A673 (cell line): ENCODE results near the gene RIT1. TPM values are rescaled to one million over a fixed set of nuclear protein-coding genes. Genes with fewer than 3 reads are reported as not detected.
A peak's percentile ranks its signal among the peaks of the same experiment; 100 is the strongest.

Source experiments
- BruUV-seq: library from RNA; stranded (reverse); fragments of 400-500 nt; replicated peaks from 2 replicates; lab custom pipeline; 2021; lab: Mats Ljungman, UMichigan
- CTCF ChIA-PET: fragments of 300-600 bp; sonication (Branson Sonifier 250); formaldehyde crosslinking; loops from one replicate; lab custom pipeline; 2022; ENCODE audit warnings: antibody characterized with exemption; lab: Charles Lee
- POLR2A ChIA-PET: fragments of 300-600 bp; sonication (Branson Sonifier 250); formaldehyde crosslinking; loops from one replicate; lab custom pipeline; 2022; ENCODE audit warnings: antibody characterized with exemption; ENCODE audit not compliant: low non-redundant PET; lab: Charles Lee
- DNase-seq: peaks from one replicate; pipeline ENCODE4 v3.0.0-alpha.2; 2015; ENCODE audit warnings: low spot score
- H3K27ac ChIP-seq: fragments of 200-600 bp; sonication (generic); 2 replicates; pipeline ENCODE4 v1.5.1; 2016; ENCODE audit warnings: mixed run types, low read depth, mild to moderate bottlenecking, mixed read lengths, antibody characterized with exemption, low read length; ENCODE audit not compliant: poor library complexity, severe bottlenecking
- H3K27me3 ChIP-seq: fragments of 200-600 bp; sonication (generic); replicated peaks from 2 replicates; pipeline ENCODE4 v1.6.1; 2017; ENCODE audit warnings: mixed run types, low read depth, mild to moderate bottlenecking, mixed read lengths, antibody characterized with exemption, low read length; ENCODE audit not compliant: insufficient read depth, poor library complexity
- H3K36me3 ChIP-seq: fragments of 200-600 bp; sonication (generic); 2 replicates; pipeline ENCODE4 v1.6.1; 2016; ENCODE audit warnings: mixed run types, mild to moderate bottlenecking, mixed read lengths, antibody characterized with exemption, low read length; ENCODE audit not compliant: insufficient read depth, poor library complexity, severe bottlenecking
- H3K4me1 ChIP-seq: fragments of 200-600 bp; sonication (generic); 2 replicates; pipeline ENCODE4 v1.6.1; 2017; ENCODE audit warnings: mixed run types, mild to moderate bottlenecking, mixed read lengths, antibody characterized with exemption, low read length; ENCODE audit not compliant: insufficient read depth, poor library complexity, severe bottlenecking
- H3K4me3 ChIP-seq: fragments of 200-600 bp; sonication (generic); 2 replicates; pipeline ENCODE4 v1.5.1; 2016; ENCODE audit warnings: low read depth, mixed run types, mild to moderate bottlenecking, mixed read lengths, low read length; ENCODE audit not compliant: poor library complexity, severe bottlenecking
- H3K9me3 ChIP-seq: fragments of 200-600 bp; sonication (generic); 2 replicates; pipeline ENCODE4 v1.6.1; 2016; ENCODE audit warnings: mixed run types, low read depth, mild to moderate bottlenecking, mixed read lengths, antibody characterized with exemption, low read length; ENCODE audit not compliant: poor library complexity, severe bottlenecking
- EZH2 ChIP-seq: fragments of 200-600 bp; sonication (generic); IDR thresholded peaks from 2 replicates; pipeline ENCODE4 v1.6.1; 2017; ENCODE audit warnings: borderline replicate concordance, low read depth, mild to moderate bottlenecking, mixed read lengths, antibody characterized with exemption, low read length; ENCODE audit not compliant: poor library complexity, severe bottlenecking
- intact Hi-C: fragments of 100-400 bp; cut with micrococcal nuclease; formaldehyde crosslinking; loops from one replicate; pipeline ENCODE4 v1.10.0; 2022; ENCODE audit not compliant: unreplicated experiment
- total RNA-seq: library from RNA; stranded (reverse); gene quantifications from 2 replicates; pipeline ENCODE4 v1.2.3, GENCODE V29; 2021
- TF ChIP-seq, protein P1 (sequence below): fragments of 300-800, 200-600 bp; sonication (generic); conservative IDR thresholded peaks from 2 replicates; pipeline ENCODE4 v1.5.1; 2017; ENCODE audit warnings: low read depth, mild to moderate bottlenecking, antibody characterized with exemption, low read length, moderate library complexity, mixed read lengths

RIT1 gene
- total RNA-seq, 1 experiment from 2014 or later, result 27.5 TPM

DNA sequence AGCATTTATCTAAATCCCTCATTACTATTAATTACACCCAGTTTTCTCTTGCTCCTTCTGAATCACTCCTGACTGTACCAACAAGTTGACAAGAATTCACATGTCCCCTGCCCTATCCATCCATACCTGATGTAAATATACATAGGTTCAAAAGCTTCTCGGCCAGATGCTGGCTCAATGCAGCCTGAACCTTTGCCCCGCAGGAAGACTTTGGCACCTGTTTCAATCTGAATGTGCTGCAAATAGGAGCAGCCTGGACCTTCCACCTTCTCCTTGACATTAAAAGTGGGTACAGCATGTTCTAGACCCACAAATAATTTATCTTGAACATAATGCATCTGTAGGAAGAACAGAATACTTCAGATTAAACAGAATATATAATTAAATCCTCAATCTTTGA is 14.4 kb upstream of the RIT1 start:
- Histone ChIP-seq H3K4me3 (no peak overlapping the region), H3K27ac (no peak overlapping the region), H3K27me3 (no peaks in the 10 kb centered on the region), H3K9me3 (no peaks in the 10 kb centered on the region), H3K36me3 (peaks cover 98% of the 10 kb centered on the region), H3K4me1 (peaks cover 4% of the 10 kb centered on the region)
- CTCF ChIA-PET, result no interaction called here
- no TSS peak for BruUV-seq
- POLR2A ChIA-PET, result no interaction called here
- TF ChIP-seq EZH2, result no peak
- TF ChIP-seq, protein P1, sequence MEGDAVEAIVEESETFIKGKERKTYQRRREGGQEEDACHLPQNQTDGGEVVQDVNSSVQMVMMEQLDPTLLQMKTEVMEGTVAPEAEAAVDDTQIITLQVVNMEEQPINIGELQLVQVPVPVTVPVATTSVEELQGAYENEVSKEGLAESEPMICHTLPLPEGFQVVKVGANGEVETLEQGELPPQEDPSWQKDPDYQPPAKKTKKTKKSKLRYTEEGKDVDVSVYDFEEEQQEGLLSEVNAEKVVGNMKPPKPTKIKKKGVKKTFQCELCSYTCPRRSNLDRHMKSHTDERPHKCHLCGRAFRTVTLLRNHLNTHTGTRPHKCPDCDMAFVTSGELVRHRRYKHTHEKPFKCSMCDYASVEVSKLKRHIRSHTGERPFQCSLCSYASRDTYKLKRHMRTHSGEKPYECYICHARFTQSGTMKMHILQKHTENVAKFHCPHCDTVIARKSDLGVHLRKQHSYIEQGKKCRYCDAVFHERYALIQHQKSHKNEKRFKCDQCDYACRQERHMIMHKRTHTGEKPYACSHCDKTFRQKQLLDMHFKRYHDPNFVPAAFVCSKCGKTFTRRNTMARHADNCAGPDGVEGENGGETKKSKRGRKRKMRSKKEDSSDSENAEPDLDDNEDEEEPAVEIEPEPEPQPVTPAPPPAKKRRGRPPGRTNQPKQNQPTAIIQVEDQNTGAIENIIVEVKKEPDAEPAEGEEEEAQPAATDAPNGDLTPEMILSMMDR, result no peak
- intact Hi-C loops, result loop anchor here (10.0 kb wide), 1 partner anchor 389 kb away; no protein-coding TSS in a partner anchor
- no peak for DNase-seq

DNA sequence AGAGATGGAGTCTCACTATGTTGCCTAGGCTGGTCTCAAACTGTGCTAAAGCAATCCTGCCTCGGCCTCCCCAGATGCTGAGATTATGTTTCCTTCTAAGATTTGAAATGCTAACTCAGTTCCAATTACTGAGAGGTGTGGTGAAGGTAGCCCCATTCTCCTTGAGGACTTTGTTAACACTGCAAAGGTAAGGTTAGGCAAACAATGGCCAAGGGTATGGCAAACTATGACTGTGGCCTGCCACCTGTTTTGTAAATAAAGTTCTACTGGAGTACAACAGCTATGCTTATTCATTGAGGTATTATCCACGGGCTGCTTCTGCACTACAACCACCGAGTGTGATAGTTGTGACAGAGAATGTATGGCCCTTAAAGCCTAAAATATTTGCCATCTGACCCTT is 9.6 kb upstream of the RIT1 start:
- CTCF ChIA-PET, result no interaction called here
- peaks cover 98% of the 10 kb centered on the region for H3K36me3 ChIP-seq
- intact Hi-C loops, result loop anchor here (10.0 kb wide), 1 partner anchor 394 kb away; no protein-coding TSS in a partner anchor

DNA sequence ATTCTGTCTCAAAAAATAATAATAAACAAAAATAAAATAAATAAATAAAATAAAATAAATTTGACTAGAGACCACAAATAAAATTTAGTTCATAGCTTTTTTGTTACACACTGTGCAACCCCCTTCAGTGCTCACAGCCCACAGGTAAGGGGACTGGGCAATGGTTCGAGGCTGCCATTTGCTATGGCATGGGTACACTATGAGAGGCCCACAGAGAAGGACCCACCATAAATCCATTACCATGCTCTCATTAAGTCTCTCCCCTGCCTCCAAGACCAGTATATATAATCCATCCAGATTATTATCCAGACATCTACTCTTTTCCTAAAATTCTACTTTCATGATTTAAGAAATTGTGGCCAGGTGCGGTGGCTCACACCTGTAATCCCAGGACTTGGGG is 8.7 kb upstream of the RIT1 start:
- intact Hi-C loops, result loop anchor here (10.0 kb wide), 1 partner anchor 395 kb away; no protein-coding TSS in a partner anchor
- POLR2A ChIA-PET, result interaction anchor here (0.6 kb wide), 1 partner anchor 57 kb away, joined by 10 read pairs; no protein-coding TSS in a partner anchor
- H3K27me3 ChIP-seq, result no peaks in the 10 kb centered on the region
- H3K4me1 ChIP-seq, result no peaks in the 10 kb centered on the region
- no peak for DNase-seq
- CTCF ChIA-PET, result no interaction called here
- no peaks in the 10 kb centered on the region for H3K9me3 ChIP-seq
- BruUV-seq, result no TSS peak
- TF ChIP-seq EZH2, result no peak
- TF ChIP-seq, protein P1, result no peak
- no peak overlapping the region for H3K27ac ChIP-seq
- H3K36me3 ChIP-seq, result peaks cover 98% of the 10 kb centered on the region
- H3K4me3 ChIP-seq, result no peak overlapping the region

More for the DNA sequence above, 9.6 kb upstream of the RIT1 start:
- no peak overlapping the region for H3K4me3 ChIP-seq
- TF ChIP-seq, protein P1, result no peak
- no peak for TF ChIP-seq EZH2
- no peak overlapping the region for H3K27ac ChIP-seq
- H3K27me3 ChIP-seq, result no peaks in the 10 kb centered on the region
- H3K9me3 ChIP-seq, result no peaks in the 10 kb centered on the region
- DNase-seq, result no peak
- BruUV-seq, result TSS peak; percentile 3
- POLR2A ChIA-PET, result no interaction called here
- H3K4me1 ChIP-seq, result no peaks in the 10 kb centered on the region
